Lower leg skin (tissue), 3 donors: ENCODE measurements around the gene DDX41.

Experiments
- POLR2A ChIP-seq, 2 donors: fragments of 450-650 bp; IDR thresholded peaks; one replicate each; pipeline ENCODE4 v1.6.1; 2016 to 2017; ENCODE audit warnings: antibody characterized with exemption in 2 of 2, mild to moderate bottlenecking in 1 of 2, moderate library complexity in 1 of 2
- TF ChIP-seq, protein P1 (sequence below), 3 donors: fragments of 450-650 bp; IDR thresholded peaks; one replicate each; pipeline ENCODE4 v1.5.1; 2016; ENCODE audit warnings: antibody characterized with exemption in 3 of 3, mild to moderate bottlenecking in 3 of 3, moderate library complexity in 2 of 3

DNA sequence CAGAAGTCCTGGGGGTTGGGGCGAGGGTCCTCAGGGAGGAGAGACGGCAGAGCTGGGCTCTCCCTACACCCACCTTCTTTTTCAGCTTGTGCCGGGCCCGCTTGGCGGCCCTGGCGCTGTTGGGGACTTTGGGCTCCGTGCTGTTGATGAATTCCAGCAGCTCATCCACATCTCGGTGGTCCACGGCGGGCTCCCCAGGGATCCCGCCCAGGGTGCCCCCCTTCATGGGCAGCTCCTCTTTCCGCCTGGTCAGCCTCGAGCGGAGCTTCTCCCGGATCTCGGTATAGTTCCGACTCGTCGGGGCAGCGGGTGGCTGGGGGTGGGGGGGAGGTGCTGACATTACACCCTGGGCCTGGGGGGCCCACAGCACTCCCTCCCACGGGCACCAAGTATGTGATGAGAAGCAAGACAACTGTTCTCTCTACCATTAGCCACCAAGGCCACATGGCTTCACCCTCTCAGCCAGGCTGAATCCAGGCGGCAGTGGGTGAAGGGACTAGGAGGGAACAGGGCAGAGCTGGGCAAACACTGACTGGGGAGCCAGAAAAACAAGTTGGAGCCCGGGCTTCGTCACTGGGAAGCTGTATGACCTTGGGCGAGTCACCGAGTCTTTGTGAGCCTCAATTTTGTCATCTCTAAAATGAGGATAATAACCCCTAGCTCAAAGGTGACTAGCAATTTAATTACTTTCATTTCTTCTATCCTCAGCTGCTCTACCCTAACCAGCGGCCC lies 14.6 kb upstream of the DDX41 start:
- TF ChIP-seq, protein P1, sequence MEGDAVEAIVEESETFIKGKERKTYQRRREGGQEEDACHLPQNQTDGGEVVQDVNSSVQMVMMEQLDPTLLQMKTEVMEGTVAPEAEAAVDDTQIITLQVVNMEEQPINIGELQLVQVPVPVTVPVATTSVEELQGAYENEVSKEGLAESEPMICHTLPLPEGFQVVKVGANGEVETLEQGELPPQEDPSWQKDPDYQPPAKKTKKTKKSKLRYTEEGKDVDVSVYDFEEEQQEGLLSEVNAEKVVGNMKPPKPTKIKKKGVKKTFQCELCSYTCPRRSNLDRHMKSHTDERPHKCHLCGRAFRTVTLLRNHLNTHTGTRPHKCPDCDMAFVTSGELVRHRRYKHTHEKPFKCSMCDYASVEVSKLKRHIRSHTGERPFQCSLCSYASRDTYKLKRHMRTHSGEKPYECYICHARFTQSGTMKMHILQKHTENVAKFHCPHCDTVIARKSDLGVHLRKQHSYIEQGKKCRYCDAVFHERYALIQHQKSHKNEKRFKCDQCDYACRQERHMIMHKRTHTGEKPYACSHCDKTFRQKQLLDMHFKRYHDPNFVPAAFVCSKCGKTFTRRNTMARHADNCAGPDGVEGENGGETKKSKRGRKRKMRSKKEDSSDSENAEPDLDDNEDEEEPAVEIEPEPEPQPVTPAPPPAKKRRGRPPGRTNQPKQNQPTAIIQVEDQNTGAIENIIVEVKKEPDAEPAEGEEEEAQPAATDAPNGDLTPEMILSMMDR (IDR thresholded peaks at IDR 0.05): no peak
- TF ChIP-seq POLR2A (IDR thresholded peaks at IDR 0.05): no peak
